Forelimb muscle (tissue), 1 donor: ENCODE results near the gene SLC27A5. TPM values are rescaled to one million over a fixed set of nuclear protein-coding genes. Genes with fewer than 3 reads are reported as not detected.

Experiments used
- DNase-seq: peaks from one replicate; pipeline ENCODE4 v3.0.0-alpha.2; 2013; ENCODE audit warnings: low read depth
- polyA plus RNA-seq: library from polyadenylated mRNA; unstranded; fragments of 120-200 nt; gene quantifications from one replicate; pipeline ENCODE4 v1.2.1, GENCODE V29; 2013; ENCODE audit not compliant: insufficient read length

The SLC27A5 gene
- polyA plus RNA-seq: 3.6 TPM

GRCh38 chr19:58511353-58512208 lies at the start of gene SLC27A5:
SLC27A5 (minus strand) TSS chr19:58511992; CDS start chr19:58511955, 37 bp downstream.
- no peak for DNase-seq

GRCh38 chr19:58560921-58561320 lies 49.1 kb upstream of the SLC27A5 start:
- DNase-seq: no peak

- no peak for DNase-seq
Measured at GRCh38 chr19:58560007-58560887, 48.5 kb upstream of the SLC27A5 start.

GRCh38 chr19:58559275-58560006 lies 47.6 kb upstream of the SLC27A5 start:
- peak; percentile 79 for DNase-seq

GRCh38 chr19:58558623-58559274 lies 47.0 kb upstream of the SLC27A5 start:
- DNase-seq: peak; percentile 96

GRCh38 chr19:58558066-58558622 lies 46.4 kb upstream of the SLC27A5 start, which contains the start of gene UBE2M:
UBE2M (minus strand) TSS chr19:58558611; CDS start chr19:58558381, 230 bp downstream.
- DNase-seq: no peak

GRCh38 chr19:58557221-58558065 lies 45.7 kb upstream of the SLC27A5 start:
- no peak for DNase-seq

- DNase-seq: no peak
Measured at GRCh38 chr19:58556622-58557220, 44.9 kb upstream of the SLC27A5 start.

- DNase-seq: no peak
Measured at GRCh38 chr19:58555920-58556621, 44.3 kb upstream of the SLC27A5 start.

- DNase-seq: no peak
Measured at GRCh38 chr19:58555369-58555885, 43.6 kb upstream of the SLC27A5 start.

GRCh38 chr19:58554494-58555368 lies 42.9 kb upstream of the SLC27A5 start, which contains the start of gene CHMP2A:
CHMP2A (minus strand) TSS chr19:58555105; CDS start chr19:58554212, 893 bp downstream.
- DNase-seq: peak; percentile 82

- no peak for DNase-seq
Measured at GRCh38 chr19:58553799-58554493, 42.2 kb upstream of the SLC27A5 start.

GRCh38 chr19:58552655-58553054 lies 40.9 kb upstream of the SLC27A5 start:
- no peak for DNase-seq

- DNase-seq: no peak
Measured at GRCh38 chr19:58551577-58552471, 40.0 kb upstream of the SLC27A5 start.

GRCh38 chr19:58551123-58551497 lies 39.3 kb upstream of the SLC27A5 start:
- no peak for DNase-seq
